ENCODE data around the gene RPGRIP1L.

RPGRIP1L gene

GRCh38 chr16:53695070-53695469, 8.6 kb downstream of the RPGRIP1L start:
- Histone ChIP-seq H4K20me1 (ENCODE audit: control insufficient read depth, insufficient read depth, low read depth, low read length) (no peaks in the 10 kb centered on the region), H3K9me2 (replicated peaks; ENCODE audit: control insufficient read depth, low read length) (no peaks in the 10 kb centered on the region), H3K4me1 (ENCODE audit: control insufficient read depth, low read length) (no peaks in the 10 kb centered on the region), H3K4me3 (ENCODE audit: low read length) (no peak overlapping the region), H3F3A (ENCODE audit: control insufficient read depth, insufficient read depth) (no peaks in the 10 kb centered on the region), H3K27me3 (ENCODE audit: control insufficient read depth, low read length) (no peaks in the 10 kb centered on the region), H3K27ac (ENCODE audit: low read depth, low read length) (no peak overlapping the region), H3K4me2 (ENCODE audit: low read length) (no peak overlapping the region), H3K9me3 (ENCODE audit: control insufficient read depth, insufficient read depth, low read length) (no peaks in the 10 kb centered on the region), H3K36me3 (ENCODE audit: control insufficient read depth, low read length) (peaks cover 9% of the 10 kb centered on the region), H3K79me2 (ENCODE audit: control insufficient read depth, low read length) (no peaks in the 10 kb centered on the region)
- no peak for TF ChIP-seq EZH2phosphoT487 (IDR thresholded peaks at IDR 0.05; ENCODE audit: borderline replicate concordance, low read length)
- TF ChIP-seq CTCF (IDR thresholded peaks at IDR 0.05; ENCODE audit: low read depth, low read length, poor library complexity, severe bottlenecking), result no peak

GRCh38 chr16:53693320-53693719, 10.3 kb downstream of the RPGRIP1L start:
- Histone ChIP-seq H3K4me3 (ENCODE audit: low read length) (no peak overlapping the region), H3K4me2 (ENCODE audit: low read length) (no peak overlapping the region), H3K9me3 (ENCODE audit: control insufficient read depth, insufficient read depth, low read length) (no peaks in the 10 kb centered on the region), H3K9me2 (replicated peaks; ENCODE audit: control insufficient read depth, low read length) (no peaks in the 10 kb centered on the region), H3K79me2 (ENCODE audit: control insufficient read depth, low read length) (no peaks in the 10 kb centered on the region), H3K27ac (ENCODE audit: low read depth, low read length) (no peak overlapping the region), H3K27me3 (ENCODE audit: control insufficient read depth, low read length) (no peaks in the 10 kb centered on the region), H3K36me3 (ENCODE audit: control insufficient read depth, low read length) (peaks cover 7% of the 10 kb centered on the region), H3F3A (ENCODE audit: control insufficient read depth, insufficient read depth) (no peaks in the 10 kb centered on the region), H3K4me1 (ENCODE audit: control insufficient read depth, low read length) (no peaks in the 10 kb centered on the region), H4K20me1 (ENCODE audit: control insufficient read depth, insufficient read depth, low read depth, low read length) (no peaks in the 10 kb centered on the region)
- TF ChIP-seq CTCF (IDR thresholded peaks at IDR 0.05; ENCODE audit: low read depth, low read length, poor library complexity, severe bottlenecking) (no peak), EZH2phosphoT487 (IDR thresholded peaks at IDR 0.05; ENCODE audit: borderline replicate concordance, low read length) (no peak)

- TF ChIP-seq EZH2phosphoT487 (IDR thresholded peaks at IDR 0.05; ENCODE audit: borderline replicate concordance, low read length), result no peak
- TF ChIP-seq CTCF (IDR thresholded peaks at IDR 0.05; ENCODE audit: low read depth, low read length, poor library complexity, severe bottlenecking), result no peak
- peaks cover 7% of the 10 kb centered on the region for H3K36me3 ChIP-seq (ENCODE audit: control insufficient read depth, low read length)
These were observed 11.5 kb downstream of the RPGRIP1L start for GRCh38 chr16:53692146-53692545.

GRCh38 chr16:53690771-53691170, 12.9 kb downstream of the RPGRIP1L start:
- no peaks in the 10 kb centered on the region for H3K9me3 ChIP-seq (ENCODE audit: control insufficient read depth, insufficient read depth, low read length)
- no peaks in the 10 kb centered on the region for H4K20me1 ChIP-seq (ENCODE audit: control insufficient read depth, insufficient read depth, low read depth, low read length)
- no peaks in the 10 kb centered on the region for H3K4me1 ChIP-seq (ENCODE audit: control insufficient read depth, low read length)
- no peak for TF ChIP-seq EZH2phosphoT487 (IDR thresholded peaks at IDR 0.05; ENCODE audit: borderline replicate concordance, low read length)
- TF ChIP-seq CTCF (IDR thresholded peaks at IDR 0.05; ENCODE audit: low read depth, low read length, poor library complexity, severe bottlenecking), result no peak
- H3F3A ChIP-seq (ENCODE audit: control insufficient read depth, insufficient read depth), result no peaks in the 10 kb centered on the region
- no peaks in the 10 kb centered on the region for H3K79me2 ChIP-seq (ENCODE audit: control insufficient read depth, low read length)
- H3K4me2 ChIP-seq (ENCODE audit: low read length), result no peak overlapping the region
- H3K27ac ChIP-seq (ENCODE audit: low read depth, low read length), result no peak overlapping the region
- H3K9me2 ChIP-seq (replicated peaks; ENCODE audit: control insufficient read depth, low read length), result no peaks in the 10 kb centered on the region
- peaks cover 12% of the 10 kb centered on the region for H3K36me3 ChIP-seq (ENCODE audit: control insufficient read depth, low read length)
- no peak overlapping the region for H3K4me3 ChIP-seq (ENCODE audit: low read length)
- H3K27me3 ChIP-seq (ENCODE audit: control insufficient read depth, low read length), result no peaks in the 10 kb centered on the region

More at GRCh38 chr16:53692146-53692545, 11.5 kb downstream of the RPGRIP1L start:
- Histone ChIP-seq H3F3A (ENCODE audit: control insufficient read depth, insufficient read depth) (no peaks in the 10 kb centered on the region), H3K79me2 (ENCODE audit: control insufficient read depth, low read length) (no peaks in the 10 kb centered on the region), H3K27me3 (ENCODE audit: control insufficient read depth, low read length) (no peaks in the 10 kb centered on the region), H4K20me1 (ENCODE audit: control insufficient read depth, insufficient read depth, low read depth, low read length) (no peaks in the 10 kb centered on the region), H3K4me3 (ENCODE audit: low read length) (no peak overlapping the region), H3K27ac (ENCODE audit: low read depth, low read length) (no peak overlapping the region), H3K4me2 (ENCODE audit: low read length) (no peak overlapping the region), H3K4me1 (ENCODE audit: control insufficient read depth, low read length) (no peaks in the 10 kb centered on the region), H3K9me2 (replicated peaks; ENCODE audit: control insufficient read depth, low read length) (no peaks in the 10 kb centered on the region), H3K9me3 (ENCODE audit: control insufficient read depth, insufficient read depth, low read length) (no peaks in the 10 kb centered on the region)
